ENCODE data around the gene MRM1.

DNA sequence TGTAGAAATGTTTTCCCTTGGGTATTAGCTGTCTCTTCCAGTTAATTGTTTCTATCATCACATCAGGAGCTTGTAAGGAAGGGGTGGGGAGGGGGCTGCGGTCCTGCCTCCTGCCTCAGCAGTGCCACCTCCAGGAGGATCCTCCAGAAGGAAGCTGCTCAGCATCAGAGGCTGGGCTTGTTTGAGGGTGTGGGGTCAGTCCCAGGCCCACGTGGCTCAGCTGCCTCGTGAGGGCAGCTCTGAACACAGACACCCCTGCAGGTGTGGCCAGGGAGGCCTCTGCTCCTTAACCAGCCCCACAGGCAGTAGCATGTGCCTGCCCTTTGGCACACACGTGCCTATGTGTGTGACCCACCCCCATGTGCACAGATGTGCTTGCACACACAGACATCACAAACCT, 46.3 kb downstream of the MRM1 start:
- TF ChIP-seq NFRKB (IDR thresholded peaks at IDR 0.05) (no peak), TARDBP (IDR thresholded peaks at IDR 0.05) (no peak), CTBP1 (IDR thresholded peaks at IDR 0.05; ENCODE audit: borderline replicate concordance) (no peak), SP1 (IDR thresholded peaks at IDR 0.05) (no peak), BHLHE40 (IDR thresholded peaks at IDR 0.05; ENCODE audit: borderline replicate concordance) (no peak), HDGF (IDR thresholded peaks at IDR 0.05; ENCODE audit: borderline replicate concordance) (no peak), FOXA1 (IDR thresholded peaks at IDR 0.05) (no peak), ELF4 (IDR thresholded peaks at IDR 0.05) (no peak), FOXK2 (IDR thresholded peaks at IDR 0.05) (no peak), L3MBTL2 (conservative IDR thresholded peaks at IDR 0.05) (no peak)

All from HEK293T (cell line).